ENCODE measurements around the gene RUNX1.

RUNX1 gene

GRCh38 chr21:34834290-34834689 is 214.8 kb downstream of the RUNX1 start:
- DNase-seq (ENCODE audit: low read depth), result no peak
- TF ChIP-seq CTCF (IDR thresholded peaks at IDR 0.05; ENCODE audit: low read depth, low read length, missing control alignments), result no peak
- no peak overlapping the region for H3K4me3 ChIP-seq (ENCODE audit: low read depth, low read length)
- in situ Hi-C loops (cut with HindIII; ENCODE audit: low sequenced_read_pairs), result no loop called here

GRCh38 chr21:34833465-34833864 is 215.6 kb downstream of the RUNX1 start:
- no peak overlapping the region for H3K4me3 ChIP-seq (ENCODE audit: low read depth, low read length)
- in situ Hi-C loops (cut with HindIII; ENCODE audit: low sequenced_read_pairs), result no loop called here
- TF ChIP-seq CTCF (IDR thresholded peaks at IDR 0.05; ENCODE audit: low read depth, low read length, missing control alignments), result no peak
- DNase-seq (ENCODE audit: low read depth), result no peak

GRCh38 chr21:34830386-34831170 is 218.5 kb downstream of the RUNX1 start:
- in situ Hi-C loops (cut with HindIII; ENCODE audit: low sequenced_read_pairs), result no loop called here
- no peak overlapping the region for H3K4me3 ChIP-seq (ENCODE audit: low read depth, low read length)
- no peak for DNase-seq (ENCODE audit: low read depth)
- TF ChIP-seq CTCF (IDR thresholded peaks at IDR 0.05; ENCODE audit: low read depth, low read length, missing control alignments), result no peak

GRCh38 chr21:34827445-34828235 is 221.5 kb downstream of the RUNX1 start:
- DNase-seq (ENCODE audit: low read depth), result no peak
- in situ Hi-C loops (cut with HindIII; ENCODE audit: low sequenced_read_pairs), result no loop called here
- no peak for TF ChIP-seq CTCF (IDR thresholded peaks at IDR 0.05; ENCODE audit: low read depth, low read length, missing control alignments)
- no peak overlapping the region for H3K4me3 ChIP-seq (ENCODE audit: low read depth, low read length)

- H3K4me3 ChIP-seq (ENCODE audit: low read depth, low read length), result no peak overlapping the region
- no peak for TF ChIP-seq CTCF (IDR thresholded peaks at IDR 0.05; ENCODE audit: low read depth, low read length, missing control alignments)
- in situ Hi-C loops (cut with HindIII; ENCODE audit: low sequenced_read_pairs), result no loop called here
- no peak for DNase-seq (ENCODE audit: low read depth)
Measured at GRCh38 chr21:34826836-34827235, 222.3 kb downstream of the RUNX1 start.

GRCh38 chr21:34825948-34826548 is 223.1 kb downstream of the RUNX1 start:
- no peak overlapping the region for H3K4me3 ChIP-seq (ENCODE audit: low read depth, low read length)
- in situ Hi-C loops (cut with HindIII; ENCODE audit: low sequenced_read_pairs), result no loop called here
- DNase-seq (ENCODE audit: low read depth), result no peak
- TF ChIP-seq CTCF (IDR thresholded peaks at IDR 0.05; ENCODE audit: low read depth, low read length, missing control alignments), result no peak
